NOMO-1 treated with DMSO at 0.1 percent for 48 hours (cell line): Measurements from ENCODE around the gene LRRC4B.
"Not testable (repeated sequence)": the region's sequence is repeated elsewhere in the genome, so short reads cannot be mapped to it uniquely, and the experiment has no call there.

ENCODE experiments used
- DNase-seq: peaks from one replicate; lab custom pipeline; 2025; ENCODE audit not compliant: unreplicated experiment; lab: John Stamatoyannopoulos, UW

Gene LRRC4B, protein sequence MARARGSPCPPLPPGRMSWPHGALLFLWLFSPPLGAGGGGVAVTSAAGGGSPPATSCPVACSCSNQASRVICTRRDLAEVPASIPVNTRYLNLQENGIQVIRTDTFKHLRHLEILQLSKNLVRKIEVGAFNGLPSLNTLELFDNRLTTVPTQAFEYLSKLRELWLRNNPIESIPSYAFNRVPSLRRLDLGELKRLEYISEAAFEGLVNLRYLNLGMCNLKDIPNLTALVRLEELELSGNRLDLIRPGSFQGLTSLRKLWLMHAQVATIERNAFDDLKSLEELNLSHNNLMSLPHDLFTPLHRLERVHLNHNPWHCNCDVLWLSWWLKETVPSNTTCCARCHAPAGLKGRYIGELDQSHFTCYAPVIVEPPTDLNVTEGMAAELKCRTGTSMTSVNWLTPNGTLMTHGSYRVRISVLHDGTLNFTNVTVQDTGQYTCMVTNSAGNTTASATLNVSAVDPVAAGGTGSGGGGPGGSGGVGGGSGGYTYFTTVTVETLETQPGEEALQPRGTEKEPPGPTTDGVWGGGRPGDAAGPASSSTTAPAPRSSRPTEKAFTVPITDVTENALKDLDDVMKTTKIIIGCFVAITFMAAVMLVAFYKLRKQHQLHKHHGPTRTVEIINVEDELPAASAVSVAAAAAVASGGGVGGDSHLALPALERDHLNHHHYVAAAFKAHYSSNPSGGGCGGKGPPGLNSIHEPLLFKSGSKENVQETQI

DNA sequence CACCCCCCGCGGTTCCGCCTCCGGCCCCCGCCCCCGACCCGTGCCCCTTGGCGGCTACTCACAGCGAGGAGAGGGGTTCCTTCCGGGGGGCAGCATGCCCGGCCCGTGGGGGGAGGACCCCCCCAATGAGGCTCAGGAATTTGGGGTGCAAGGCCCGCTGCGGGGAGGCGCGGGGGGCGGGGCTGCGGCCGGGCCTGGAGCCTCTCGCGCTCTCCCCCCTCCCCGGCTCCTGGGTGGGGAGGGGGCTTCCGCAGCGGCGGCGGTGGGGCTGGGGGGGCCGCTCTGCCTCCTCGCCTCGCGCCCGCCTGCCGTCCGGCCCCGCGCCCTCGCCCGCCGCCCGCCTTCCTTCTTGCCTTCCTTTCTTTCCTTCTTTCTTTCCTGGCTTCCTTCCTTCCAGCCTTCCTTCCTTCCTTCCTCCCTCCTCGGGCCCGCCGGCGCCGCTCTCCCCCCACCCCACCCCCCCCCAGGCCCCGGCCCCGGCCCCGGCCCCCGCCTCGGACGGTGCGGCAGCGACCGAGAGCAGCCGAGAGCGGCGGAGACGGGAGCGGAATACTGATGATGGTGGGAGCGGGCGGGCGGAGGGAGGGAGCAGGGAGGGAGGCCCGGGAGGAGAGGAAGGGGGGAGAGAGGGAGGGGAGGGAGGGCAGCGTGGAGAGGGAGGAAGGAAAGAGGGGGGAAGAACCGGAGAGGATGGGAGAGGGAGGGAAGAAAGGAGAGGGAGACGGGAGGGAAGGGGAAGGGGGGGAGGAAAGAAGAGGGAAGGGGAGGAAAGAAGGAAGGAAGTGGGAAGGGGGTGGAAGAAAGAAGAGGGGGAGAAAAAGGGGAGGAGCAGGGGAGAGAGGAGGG is at the start of gene LRRC4B:
LRRC4B (minus strand) TSS at position 554 of the 846 bp plus-strand sequence. CDS start 19,597 bp downstream, outside the sequence.
- DNase-seq = no peak

DNA sequence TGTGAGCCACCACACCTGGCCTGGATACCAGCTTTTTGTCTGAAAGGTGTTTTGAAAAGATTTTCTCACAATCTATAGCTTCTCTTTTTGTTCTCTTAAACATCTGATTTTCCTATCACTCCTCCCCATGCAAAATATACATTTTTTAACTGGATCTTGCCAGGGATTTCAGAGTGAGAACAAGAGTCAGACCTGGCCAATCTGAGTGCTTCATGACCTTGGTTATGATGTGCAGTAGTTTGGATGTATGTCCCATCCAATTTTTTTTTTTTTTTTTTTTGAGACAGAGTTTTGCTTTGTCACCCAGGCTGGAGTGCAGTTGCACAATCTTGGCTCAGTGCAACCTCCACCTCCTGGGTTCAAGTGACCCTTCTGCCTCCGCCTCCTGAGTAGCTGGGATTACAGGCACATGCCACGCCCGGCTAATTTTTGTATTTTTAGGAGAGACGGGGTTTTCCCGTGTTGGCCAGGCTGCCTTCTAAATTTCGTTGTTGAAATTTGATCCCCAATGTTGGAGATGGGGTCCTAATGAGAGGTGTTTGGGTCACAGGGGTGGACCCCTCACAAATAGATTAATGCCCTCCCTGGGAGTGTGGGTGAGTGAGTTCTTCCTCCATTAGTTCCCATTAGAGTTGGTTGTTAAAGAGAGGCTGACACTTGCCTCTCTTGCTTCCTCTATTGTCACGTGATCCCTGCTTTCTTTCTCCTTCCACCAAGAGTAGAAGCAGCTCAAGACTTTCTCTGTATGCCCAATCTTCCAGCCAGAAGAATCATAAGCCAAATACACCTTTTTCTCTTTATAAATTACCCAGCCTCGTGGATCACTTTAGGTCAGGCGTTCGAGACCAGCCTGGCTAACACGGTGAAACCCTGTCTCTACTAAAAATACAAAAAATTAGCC is 44.5 kb upstream of the LRRC4B start:
- DNase-seq = peak; percentile 40

DNA sequence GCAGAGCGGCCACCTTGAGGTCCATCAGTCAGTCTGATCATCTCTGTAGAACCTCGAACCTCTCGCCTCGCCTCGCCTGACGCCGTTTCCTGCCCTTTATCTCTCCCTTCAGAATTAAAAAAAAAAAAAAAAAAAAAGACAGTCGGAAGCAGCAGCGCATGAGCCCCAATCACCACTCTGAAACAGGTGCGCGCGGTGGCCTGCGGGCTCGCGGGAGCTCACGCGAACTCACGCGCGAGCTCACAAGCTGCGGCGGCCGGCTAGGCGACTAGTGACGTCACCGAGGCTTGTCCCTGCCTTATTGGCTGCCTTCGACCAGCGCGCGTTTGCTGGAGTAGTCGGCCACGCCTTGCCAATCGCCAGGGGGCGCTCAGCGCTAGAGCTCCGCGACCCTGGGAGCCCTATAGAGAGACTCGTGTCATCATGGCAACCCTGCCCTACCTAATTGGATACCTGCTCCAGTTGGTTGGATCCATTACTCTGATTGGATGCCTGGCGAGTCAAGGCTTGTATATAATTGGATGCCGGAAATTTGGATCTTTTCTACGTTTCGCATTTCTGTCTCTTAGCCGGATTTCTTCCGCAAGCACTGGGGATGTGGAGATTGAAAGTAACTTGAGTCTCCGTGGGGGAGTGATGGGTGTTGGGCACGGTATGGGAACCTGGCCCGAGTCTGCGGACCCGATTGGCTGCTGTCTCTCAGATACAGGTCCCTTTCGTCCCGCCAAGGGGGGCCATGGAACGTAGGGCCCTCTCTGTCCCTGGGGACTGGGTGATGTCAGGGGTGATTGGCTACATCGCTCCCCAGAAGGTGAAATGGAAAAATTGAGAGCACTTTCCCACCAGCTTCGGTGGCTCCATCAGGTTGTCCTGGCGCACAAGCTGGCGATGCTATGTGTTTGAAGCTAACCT is 39.9 kb upstream of the LRRC4B start:
- peak; percentile 94 for DNase-seq

DNA sequence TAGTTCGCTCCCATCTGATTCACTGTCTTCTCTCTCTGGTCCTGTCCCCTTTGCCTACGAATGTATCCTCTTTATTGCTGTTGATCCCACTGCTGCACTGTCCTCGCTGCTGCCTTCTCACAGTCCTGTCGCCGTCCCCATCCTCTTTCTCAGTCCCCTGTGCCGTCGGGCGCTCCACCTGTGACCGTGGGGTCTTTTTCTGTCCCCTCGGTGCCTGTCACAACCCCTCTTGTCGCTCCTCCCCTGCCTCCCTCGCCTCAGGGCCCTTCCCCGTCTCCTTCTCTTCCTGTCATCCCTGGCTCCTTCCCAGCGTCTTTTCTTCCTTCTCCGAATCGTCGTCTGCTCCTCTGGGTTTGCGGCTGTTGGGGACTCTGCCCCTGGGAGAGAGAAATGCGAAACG is 39.2 kb upstream of the LRRC4B start:
- no peak for DNase-seq

DNA sequence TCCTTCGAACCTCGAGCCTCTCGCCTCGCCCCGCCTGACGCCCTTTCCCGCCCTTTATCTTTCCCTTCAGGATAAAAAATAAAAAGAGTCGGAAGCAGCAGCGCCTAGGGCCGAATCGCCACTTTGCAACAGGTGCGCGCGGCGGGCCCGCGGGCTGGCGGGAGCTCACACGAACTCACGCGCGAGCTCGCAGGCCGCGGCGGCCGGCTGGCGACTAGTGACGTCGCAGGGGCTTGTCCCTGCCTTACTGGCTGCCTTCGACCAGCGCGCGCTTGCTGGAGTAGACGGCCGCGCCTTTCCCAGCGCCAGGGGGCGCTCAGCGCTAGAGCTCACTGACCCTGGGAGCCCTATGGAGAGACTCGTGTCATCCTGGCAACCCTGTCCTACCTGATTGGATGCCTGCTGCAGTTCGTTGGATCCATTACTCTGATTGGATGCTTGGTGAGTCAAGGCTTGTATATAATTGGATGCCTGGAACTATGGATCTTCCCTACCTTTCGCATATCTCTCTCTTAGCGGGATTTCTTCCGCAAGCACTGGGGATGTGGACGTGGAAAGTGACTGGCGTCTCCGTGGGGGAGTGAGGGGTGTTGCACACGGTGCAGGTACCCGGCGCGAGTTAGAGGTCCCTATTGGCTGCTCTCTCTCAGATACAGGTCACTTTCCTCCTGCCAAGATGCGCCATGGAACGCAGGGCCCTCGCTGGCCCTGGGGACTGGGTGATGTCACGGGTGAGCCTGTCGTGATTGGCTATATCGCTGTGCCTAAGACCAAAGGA is 38.0 kb upstream of the LRRC4B start:
- not testable (repeated sequence) for DNase-seq

DNA sequence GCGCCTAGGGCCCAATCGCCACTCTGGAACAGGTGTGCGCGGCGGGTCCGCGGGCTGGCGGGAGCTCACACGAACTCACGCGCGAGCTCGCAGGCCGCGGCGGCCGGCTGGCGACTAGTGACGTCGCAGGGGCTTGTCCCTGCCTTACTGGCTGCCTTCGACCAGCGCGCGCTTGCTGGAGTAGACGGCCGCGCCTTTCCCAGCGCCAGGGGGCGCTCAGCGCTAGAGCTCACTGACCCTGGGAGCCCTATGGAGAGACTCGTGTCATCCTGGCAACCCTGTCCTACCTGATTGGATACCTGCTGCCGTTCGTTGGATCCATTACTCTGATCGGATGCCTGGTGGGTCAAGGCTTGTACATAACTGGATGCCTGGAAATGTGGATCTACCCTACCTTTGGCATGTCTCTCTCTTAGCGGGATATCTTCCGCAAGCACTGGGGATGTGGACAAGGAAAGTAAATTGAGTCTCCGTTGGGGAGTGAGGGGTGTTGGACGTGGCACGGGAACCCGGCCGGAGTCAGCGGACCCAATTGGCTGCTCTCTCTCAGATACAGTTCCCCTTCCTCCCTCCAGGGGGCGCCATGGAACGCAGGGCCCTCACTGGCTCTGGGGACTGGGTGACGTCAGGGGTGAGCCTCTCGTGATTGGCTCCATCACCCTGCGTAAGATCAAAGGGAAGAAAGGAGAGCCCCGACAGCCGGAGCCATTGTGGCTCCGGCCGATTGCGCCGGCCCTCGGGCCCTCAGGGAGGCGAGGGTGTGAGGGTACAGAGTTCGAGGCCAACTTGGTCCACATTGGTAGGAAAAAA is 36.2 kb upstream of the LRRC4B start:
- not testable (repeated sequence) for DNase-seq

DNA sequence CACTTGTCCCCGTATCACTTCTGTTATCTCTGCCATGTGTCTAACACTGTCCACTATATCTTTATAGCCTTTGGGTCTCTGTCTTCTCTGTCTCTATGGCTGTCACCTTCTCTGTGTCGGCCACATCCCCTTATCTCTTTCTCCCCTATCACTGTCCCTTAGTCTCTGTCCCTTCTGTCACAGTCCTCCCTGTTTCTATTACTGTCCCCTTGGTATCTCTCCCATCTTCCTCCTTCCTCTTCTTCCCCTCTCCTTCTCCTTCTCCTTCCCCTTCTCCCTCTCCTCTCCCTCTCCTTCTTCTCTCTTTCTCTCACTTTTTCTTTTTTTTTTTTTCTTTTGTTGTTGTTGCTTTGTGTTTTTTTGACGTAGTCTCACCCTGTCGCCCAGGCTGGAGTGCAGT is 34.7 kb upstream of the LRRC4B start:
- DNase-seq = no peak

DNA sequence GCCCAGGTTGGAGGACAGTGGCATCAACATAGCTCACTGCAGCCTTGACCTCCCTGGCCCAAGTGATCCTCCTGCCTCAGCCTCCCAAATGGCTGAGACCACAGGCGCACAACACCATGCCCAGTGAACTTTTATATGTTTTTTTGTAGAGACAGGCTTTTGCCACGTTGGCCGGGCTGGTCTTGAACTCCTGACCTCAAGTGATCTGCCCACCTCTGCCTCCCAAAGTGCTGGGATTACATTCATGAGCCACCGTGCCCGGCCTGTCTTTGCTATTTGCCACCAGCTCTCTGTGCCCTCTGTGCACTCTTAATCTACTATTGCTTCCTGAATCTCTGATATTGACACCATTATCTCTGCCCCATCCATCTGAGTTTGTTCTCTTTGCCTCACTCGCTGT is 34.3 kb upstream of the LRRC4B start:
- DNase-seq = no peak

DNA sequence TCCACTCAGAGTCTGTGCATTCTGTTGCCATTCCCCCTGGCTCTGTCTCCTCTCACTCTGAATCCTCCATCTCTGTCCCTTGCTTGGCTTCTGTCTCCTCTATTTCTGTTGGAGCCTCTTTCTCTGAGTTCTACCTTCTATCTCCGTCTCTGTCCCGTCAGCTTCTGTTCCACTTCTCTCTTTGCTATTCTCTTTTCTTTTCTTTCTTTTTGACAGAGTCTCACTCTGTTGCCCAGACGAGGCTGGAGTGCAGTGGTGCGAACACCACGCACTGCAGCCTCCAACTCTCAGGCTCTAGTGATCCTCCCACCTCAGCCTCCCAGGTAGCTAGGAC is 33.8 kb upstream of the LRRC4B start:
- DNase-seq = no peak

DNA sequence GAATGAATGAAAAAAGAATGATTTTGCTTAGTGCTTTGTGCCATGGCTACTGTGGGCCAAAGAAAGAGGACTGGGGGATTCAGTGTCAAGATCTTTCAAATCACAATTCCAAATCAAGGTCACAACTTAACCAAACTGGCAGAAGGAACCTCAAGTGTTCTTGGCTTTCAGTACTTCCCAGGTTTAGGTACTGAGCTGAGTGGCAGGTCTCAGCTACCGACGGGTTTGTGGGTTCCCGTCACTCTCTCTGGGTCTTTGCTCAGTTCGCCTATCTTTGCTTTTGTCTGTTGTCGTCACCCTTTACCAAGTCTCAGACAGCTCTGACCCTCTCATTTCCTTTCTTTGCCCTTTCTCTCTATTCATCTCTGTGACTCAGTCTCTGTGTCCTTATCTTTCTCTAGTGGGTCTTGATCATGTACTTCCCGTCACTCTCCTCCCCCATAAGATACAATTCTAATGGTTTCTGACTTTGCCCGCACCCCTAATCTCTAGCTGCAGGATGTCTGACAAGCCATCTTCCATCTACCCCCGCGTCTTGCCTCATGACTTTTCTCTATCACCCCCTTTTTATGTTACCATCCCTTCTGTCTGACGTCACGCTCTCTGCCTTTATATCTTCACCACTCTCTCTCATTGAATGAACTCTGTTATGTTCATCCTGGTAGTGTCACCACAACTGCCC is 33.3 kb upstream of the LRRC4B start:
- no peak for DNase-seq

DNA sequence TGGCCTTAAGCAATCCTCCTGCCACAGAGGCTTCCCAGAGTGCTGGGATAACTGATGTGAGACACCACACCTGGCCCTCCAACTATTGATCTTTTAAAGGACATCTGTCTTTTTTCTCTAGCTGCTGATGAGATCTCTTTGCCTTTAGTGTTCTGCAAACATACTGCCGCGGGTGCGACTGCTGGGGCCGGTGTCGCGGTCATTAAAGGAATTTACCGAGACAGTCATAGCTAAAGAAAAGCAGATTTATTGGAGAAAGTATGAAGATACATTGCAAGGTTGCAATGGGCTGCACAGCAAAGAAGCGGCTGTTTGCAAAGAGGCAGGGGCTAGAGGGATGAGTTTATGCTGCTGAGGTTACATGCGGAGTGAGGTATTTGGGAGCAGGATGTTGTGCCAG is 31.2 kb upstream of the LRRC4B start:
- no peak for DNase-seq

DNA sequence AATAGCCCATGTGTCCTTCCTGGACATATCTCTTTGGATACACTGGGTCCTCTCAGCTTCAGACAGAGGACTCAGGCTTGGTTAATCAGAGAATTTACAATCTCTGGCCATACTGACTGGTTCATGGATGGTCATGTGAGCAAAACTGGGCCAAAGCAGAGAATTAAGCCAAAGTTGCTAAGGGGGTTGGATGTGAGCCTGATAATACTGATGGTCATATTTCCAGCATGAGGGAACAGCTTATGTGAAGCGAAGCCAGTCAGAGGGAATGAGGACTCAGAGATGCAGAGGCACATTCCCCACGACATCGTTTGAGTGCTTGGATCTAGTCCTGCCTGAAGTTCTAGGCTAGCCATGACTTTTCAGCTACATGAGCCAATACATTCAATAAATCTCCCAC is 22.0 kb upstream of the LRRC4B start:
- DNase-seq = no peak

DNA sequence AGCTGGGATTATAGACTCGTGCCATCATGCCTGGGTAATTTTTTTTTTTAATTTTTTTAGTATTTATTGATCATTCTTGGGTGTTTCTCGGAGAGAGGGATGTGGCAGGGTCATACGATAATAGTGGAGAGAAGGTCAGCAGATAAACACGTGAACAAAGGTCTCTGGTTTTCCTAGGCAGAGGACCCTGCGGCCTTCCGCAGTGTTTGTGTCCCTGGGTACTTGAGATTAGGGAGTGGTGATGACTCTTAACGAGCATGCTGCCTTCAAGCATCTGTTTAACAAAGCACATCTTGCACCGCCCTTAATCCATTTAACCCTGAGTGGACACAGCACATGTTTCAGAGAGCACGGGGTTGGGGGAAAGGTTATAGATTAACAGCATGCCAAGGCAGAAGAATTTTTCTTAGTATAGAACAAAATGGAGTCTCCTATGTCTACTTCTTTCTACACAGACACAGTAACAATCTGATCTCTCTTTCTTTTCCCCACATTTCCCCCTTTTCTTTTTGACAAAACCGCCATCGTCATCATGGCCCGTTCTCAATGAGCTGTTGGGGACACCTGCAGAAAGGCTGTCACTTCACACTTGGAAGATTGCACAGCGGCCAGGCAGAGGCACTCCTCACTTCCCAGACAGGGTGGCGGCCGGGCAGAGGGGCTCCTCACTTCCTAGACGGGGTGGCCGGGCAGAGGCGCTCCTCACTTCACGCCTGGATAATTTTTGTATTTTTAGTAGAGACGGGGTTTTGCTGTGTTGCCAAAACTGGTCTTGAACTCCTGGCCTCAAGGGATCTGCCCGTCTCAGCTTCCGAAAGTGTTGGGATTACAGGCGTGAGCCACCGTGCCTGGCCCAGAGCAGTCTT is 13.8 kb upstream of the LRRC4B start:
- DNase-seq = not testable (repeated sequence)

DNA sequence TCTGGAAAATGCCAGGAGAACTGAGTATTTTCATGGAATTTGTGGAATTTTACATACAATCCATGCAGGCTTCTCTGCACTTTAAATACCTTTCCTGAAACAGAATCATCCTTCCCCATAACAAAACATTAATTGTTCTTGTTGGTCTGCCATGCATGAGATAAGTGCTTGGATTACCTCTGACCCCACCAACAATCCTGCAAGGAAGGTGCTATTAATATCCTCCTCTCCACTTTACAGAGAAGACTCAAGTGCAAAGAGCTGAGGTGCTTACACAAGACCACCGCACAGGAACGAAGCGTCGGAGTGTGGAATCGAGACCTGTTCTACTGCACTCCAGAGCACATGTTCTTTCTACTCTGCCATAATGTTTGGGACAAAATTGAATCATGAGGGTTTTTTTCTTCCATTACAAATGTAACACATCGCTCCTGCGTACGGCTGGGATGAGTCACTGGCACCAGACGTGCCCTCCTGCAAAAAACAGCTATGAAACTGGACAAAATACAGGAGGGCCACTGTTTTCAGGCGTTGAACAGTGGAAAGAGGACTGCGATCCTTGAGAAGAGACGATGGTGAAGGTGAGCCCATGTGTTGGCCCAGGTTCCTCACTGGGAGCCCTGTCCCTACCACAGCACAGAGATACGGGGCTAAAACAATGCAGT is 12.9 kb upstream of the LRRC4B start:
- no peak for DNase-seq

DNA sequence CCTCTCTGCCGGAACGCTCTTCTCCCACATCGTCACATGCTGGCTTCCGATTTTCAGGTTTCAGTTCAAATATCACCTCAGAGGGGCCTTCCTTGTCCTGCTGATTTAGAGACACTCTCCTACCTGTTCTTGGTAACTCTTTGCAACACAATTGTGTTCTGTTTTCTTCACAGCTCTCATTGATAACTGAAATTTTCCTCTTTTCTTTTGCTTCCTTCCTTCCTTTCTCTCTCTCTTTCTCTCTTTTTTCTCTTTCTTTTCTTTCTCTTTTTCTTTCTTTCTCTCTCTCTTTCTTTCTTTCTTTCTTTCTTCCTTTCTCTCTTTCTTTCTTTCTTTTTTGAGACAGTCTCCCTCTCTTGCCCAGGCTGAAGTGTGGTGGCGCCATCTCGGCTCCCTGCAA is 12.0 kb upstream of the LRRC4B start:
- no peak for DNase-seq

DNA sequence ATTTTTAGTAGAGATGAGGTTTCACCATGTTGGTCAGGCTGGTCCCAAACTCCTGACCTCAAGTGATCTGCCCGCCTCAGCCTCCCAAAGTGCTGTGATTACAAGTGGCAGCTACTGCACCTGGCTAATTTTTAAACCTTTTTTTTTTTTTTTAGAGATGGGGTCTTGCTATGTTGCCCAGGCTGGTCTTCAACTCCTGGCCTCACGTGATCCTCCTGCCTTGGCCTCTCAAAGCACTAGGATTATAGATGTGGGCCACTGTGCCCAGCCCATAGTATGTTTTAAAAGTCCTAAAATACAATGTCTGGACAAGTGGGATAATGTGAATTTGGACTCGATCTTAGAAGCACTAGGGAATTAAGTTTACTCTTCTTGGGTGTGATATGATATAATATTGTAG is 8.5 kb upstream of the LRRC4B start:
- DNase-seq = not testable (repeated sequence)
